Measurements from ENCODE around the gene ESR2. TPM values are rescaled to one million over a fixed set of nuclear protein-coding genes. Genes with fewer than 3 reads are reported as not detected.

ESR2 gene
- total RNA-seq, 1 experiment from 2014 or later = 0.15 TPM

DNA sequence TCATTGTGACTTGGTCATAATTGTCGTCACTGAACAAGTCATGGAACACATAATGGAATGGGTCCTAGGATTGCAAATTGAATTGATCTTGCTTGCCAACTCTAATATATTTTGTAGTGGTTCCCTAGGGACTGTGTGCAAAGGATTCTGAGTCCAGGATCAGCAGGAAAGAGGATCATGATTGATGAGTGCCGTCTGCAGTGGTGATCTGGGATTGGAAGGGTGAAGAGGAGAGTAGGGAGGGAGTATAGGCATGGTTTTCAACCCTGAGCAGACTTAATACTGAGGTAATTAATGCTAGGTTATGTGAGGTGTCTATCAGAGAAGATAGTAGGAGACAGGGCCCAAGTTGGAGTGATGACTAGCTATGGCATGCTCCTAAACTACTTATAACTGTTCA, 168.9 kb downstream of the ESR2 start:
- H4K8ac ChIP-seq (replicated peaks; ENCODE audit: insufficient read length, low read depth, low read length) = no peak overlapping the region
- no CpG with 5 or more reads among the region's 2 CpGs for WGBS (ENCODE audit: extremely low coverage, insufficient read length, low lambda C conversion rate)
- H3K27ac ChIP-seq (ENCODE audit: insufficient read length, low read depth, low read length) = no peak overlapping the region
- no peak overlapping the region for H3K14ac ChIP-seq (ENCODE audit: insufficient read depth, low read length)
- H3K23ac ChIP-seq (ENCODE audit: insufficient read length, low read depth, low read length) = no peak overlapping the region
- H3K79me1 ChIP-seq (ENCODE audit: insufficient read depth, low read depth, low read length, poor library complexity, severe bottlenecking) = no peaks in the 10 kb centered on the region
- no peak overlapping the region for H2BK12ac ChIP-seq (ENCODE audit: insufficient read length, low read depth, low read length)
- H2BK15ac ChIP-seq (ENCODE audit: low read depth, low read length) = no peak overlapping the region
- H4K91ac ChIP-seq (ENCODE audit: insufficient read length, low read depth, low read length) = no peak overlapping the region
- no peaks in the 10 kb centered on the region for H3K27me3 ChIP-seq (ENCODE audit: insufficient read depth, low read length)
- H2BK120ac ChIP-seq (ENCODE audit: low read depth, low read length, poor library complexity, severe bottlenecking) = no peak overlapping the region
- no peaks in the 10 kb centered on the region for H3K9me3 Mint-ChIP-seq
- H3K4me3 Mint-ChIP-seq = no peak overlapping the region
- no peak overlapping the region for H2BK20ac ChIP-seq (ENCODE audit: low read depth, low read length, poor library complexity, severe bottlenecking)
- H3K36me3 Mint-ChIP-seq (ENCODE audit: insufficient read depth in 1 of 3, low read depth in 3 of 3) = peaks cover 8 to 39% (median 38%) of the 10 kb centered on the region in 3 experiments; a peak in 6 of 7 replicates
- H2AFZ ChIP-seq (ENCODE audit: low read length) = no peak overlapping the region
- no peaks in the 10 kb centered on the region for H3K79me2 ChIP-seq (ENCODE audit: insufficient read depth, low read length)
- H3K9me3 ChIP-seq (ENCODE audit: control insufficient read depth, low read depth, low read length) = no peaks in the 10 kb centered on the region
- H3K56ac ChIP-seq (ENCODE audit: insufficient read length, low read depth, low read length) = no peak overlapping the region
- H2BK5ac ChIP-seq (ENCODE audit: insufficient read length, low read length) = no peak overlapping the region
- H3T11ph ChIP-seq (ENCODE audit: low read length) = no peak overlapping the region
- H4K20me1 ChIP-seq (ENCODE audit: control insufficient read depth, insufficient read depth, insufficient read length) = no peaks in the 10 kb centered on the region
- DNase-seq = no peak
- no peak overlapping the region for H3K4me2 ChIP-seq (ENCODE audit: insufficient read depth, insufficient read length, low read length)
- TF ChIP-seq CTCF (conservative IDR thresholded peaks at IDR 0.05) = no peak
- H3K27me3 Mint-ChIP-seq (ENCODE audit: low read depth) = no peaks in the 10 kb centered on the region
- peak overlapping the region in 1 of 3 experiments; percentile 1; a peak in 1 of 7 replicates for H3K27ac Mint-ChIP-seq
- no peak overlapping the region for H3K18ac ChIP-seq (ENCODE audit: insufficient read length, low read depth, low read length)
- no peak overlapping the region for H3K9ac ChIP-seq (ENCODE audit: extremely low read depth, insufficient read length, low read length)
- H2AK5ac ChIP-seq (ENCODE audit: insufficient read length, low read length) = no peak overlapping the region
- no peaks in the 10 kb centered on the region for H3K4me1 Mint-ChIP-seq
- H3K4ac ChIP-seq (ENCODE audit: low read depth, low read length) = no peak overlapping the region
- H4K5ac ChIP-seq (ENCODE audit: insufficient read length, low read depth, low read length) = no peak overlapping the region
- H3K23me2 ChIP-seq (ENCODE audit: insufficient read length, low read depth, low read length, poor library complexity, severe bottlenecking) = no peaks in the 10 kb centered on the region
- H3K4me1 ChIP-seq (ENCODE audit: insufficient read depth, low read length) = no peaks in the 10 kb centered on the region
